ENCODE measurements around the gene SACM1L.

GRCh38 chr3:45681846-45682245, 7.3 kb upstream of the SACM1L start:
- TF ChIP-seq ZNF416 (CRISPR knock-in tag; IDR thresholded peaks at IDR 0.05) (no peak), TP53 (CRISPR knock-in tag; IDR thresholded peaks at IDR 0.05) (no peak), CTCF (IDR thresholded peaks at IDR 0.05) (no peak)
